ENCODE results near the gene PSTPIP2.
A peak's percentile ranks its signal among the peaks of the same experiment; 100 is the strongest.
"Not testable (repeated sequence)": the region's sequence is repeated elsewhere in the genome, so short reads cannot be mapped to it uniquely, and the experiment has no call there.

PSTPIP2 gene

GRCh38 chr18:45997700-45998151 is 74.3 kb downstream of the PSTPIP2 start:
- peaks cover 25% of the 10 kb centered on the region for H3K4me1 ChIP-seq (ENCODE audit: insufficient read depth, low read length, poor library complexity, severe bottlenecking)
- H2AFZ ChIP-seq (ENCODE audit: low read length): no peak overlapping the region
- no peaks in the 10 kb centered on the region for H3K9me2 ChIP-seq (replicated peaks; ENCODE audit: low read depth, low read length)
- H3K9me3 ChIP-seq (ENCODE audit: insufficient read depth, low read depth, low read length): peaks cover 4% of the 10 kb centered on the region; the same call in 1 of the 2 replicates
- peak overlapping the region; percentile 10 for H3K4me2 ChIP-seq (ENCODE audit: low read depth, low read length, poor library complexity, severe bottlenecking)
- no peaks in the 10 kb centered on the region for H3K79me2 ChIP-seq (ENCODE audit: insufficient read depth, low read length)
- H3K4me3 ChIP-seq (ENCODE audit: low read length, poor library complexity, severe bottlenecking): no peak overlapping the region
- TF ChIP-seq EZH2phosphoT487 (IDR thresholded peaks at IDR 0.05; ENCODE audit: borderline replicate concordance): no peak
- TF ChIP-seq CTCF (conservative IDR thresholded peaks at IDR 0.05; ENCODE audit: low read length): no peak
- no peak overlapping the region for H3K9ac ChIP-seq (ENCODE audit: low read depth, low read length, poor library complexity, severe bottlenecking)
- no peaks in the 10 kb centered on the region for H4K20me1 ChIP-seq (ENCODE audit: insufficient read depth, low read length, poor library complexity, severe bottlenecking)
- H3K36me3 ChIP-seq (ENCODE audit: insufficient read depth, low read length): no peaks in the 10 kb centered on the region
- H3F3A ChIP-seq (ENCODE audit: low read depth): no peaks in the 10 kb centered on the region
- H3K27me3 ChIP-seq (ENCODE audit: insufficient read depth, low read length, poor library complexity, severe bottlenecking): no peaks in the 10 kb centered on the region

DNA sequence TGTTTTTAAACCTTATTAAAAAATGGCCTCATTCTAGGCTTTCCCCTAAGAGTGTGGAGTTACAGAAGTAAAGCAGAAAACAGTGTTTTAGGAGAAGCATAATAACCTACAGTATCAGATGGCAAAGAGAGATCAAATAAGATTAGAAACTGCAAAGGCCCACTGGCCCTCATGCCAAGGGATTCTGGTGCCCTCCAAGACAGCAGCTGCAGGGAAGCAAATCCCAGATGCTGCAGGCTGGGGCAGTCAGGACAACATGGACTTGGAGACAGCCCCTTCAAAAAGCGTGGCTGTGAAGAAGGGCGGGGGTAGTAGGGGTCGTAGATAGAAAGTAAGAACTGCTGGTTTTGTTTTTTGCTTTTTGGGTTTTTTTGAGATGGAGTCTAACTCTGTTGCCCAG is 76.6 kb downstream of the PSTPIP2 start:
- Histone ChIP-seq H3K9me3 (ENCODE audit: insufficient read depth, low read depth, low read length) (no peaks in the 10 kb centered on the region), H3K36me3 (ENCODE audit: insufficient read depth, low read length) (no peaks in the 10 kb centered on the region), H3K79me2 (ENCODE audit: insufficient read depth, low read length) (no peaks in the 10 kb centered on the region), H2AFZ (ENCODE audit: low read length) (no peak overlapping the region), H3F3A (ENCODE audit: low read depth) (no peaks in the 10 kb centered on the region), H3K27me3 (ENCODE audit: insufficient read depth, low read length, poor library complexity, severe bottlenecking) (no peaks in the 10 kb centered on the region), H3K4me2 (ENCODE audit: low read depth, low read length, poor library complexity, severe bottlenecking) (no peak overlapping the region), H4K20me1 (ENCODE audit: insufficient read depth, low read length, poor library complexity, severe bottlenecking) (no peaks in the 10 kb centered on the region), H3K9me2 (replicated peaks; ENCODE audit: low read depth, low read length) (no peaks in the 10 kb centered on the region), H3K4me1 (ENCODE audit: insufficient read depth, low read length, poor library complexity, severe bottlenecking) (peaks cover 17% of the 10 kb centered on the region), H3K4me3 (ENCODE audit: low read length, poor library complexity, severe bottlenecking) (no peak overlapping the region), H3K9ac (ENCODE audit: low read depth, low read length, poor library complexity, severe bottlenecking) (no peak overlapping the region)
- TF ChIP-seq CTCF (conservative IDR thresholded peaks at IDR 0.05; ENCODE audit: low read length): no peak
- TF ChIP-seq EZH2phosphoT487 (IDR thresholded peaks at IDR 0.05; ENCODE audit: borderline replicate concordance): no peak

DNA sequence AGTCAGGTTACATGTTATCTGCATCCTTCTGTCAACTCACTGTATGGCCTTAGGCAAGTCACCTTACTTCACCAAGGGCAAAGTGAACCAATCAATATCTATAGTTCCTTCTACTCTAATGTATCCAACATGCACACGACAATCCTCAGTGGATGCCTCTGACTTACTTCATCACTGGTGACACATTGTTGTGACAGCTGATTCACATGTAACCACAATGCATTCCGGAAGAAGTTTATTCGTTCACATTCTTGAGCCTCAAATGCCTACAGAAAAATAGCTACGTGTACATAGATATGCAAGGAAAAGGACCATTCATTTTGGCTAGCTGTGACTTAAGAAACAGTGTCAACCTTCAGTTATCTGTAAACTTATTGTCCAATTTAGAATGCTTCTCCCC is 78.6 kb downstream of the PSTPIP2 start:
- TF ChIP-seq EZH2phosphoT487 (IDR thresholded peaks at IDR 0.05; ENCODE audit: borderline replicate concordance) (no peak), CTCF (conservative IDR thresholded peaks at IDR 0.05; ENCODE audit: low read length) (no peak)
- Histone ChIP-seq H3K9ac (ENCODE audit: low read depth, low read length, poor library complexity, severe bottlenecking) (no peak overlapping the region), H3K4me3 (ENCODE audit: low read length, poor library complexity, severe bottlenecking) (no peak overlapping the region)

GRCh38 chr18:45992527-45992926 is 79.5 kb downstream of the PSTPIP2 start:
- not testable (repeated sequence) for H3K79me2 ChIP-seq (ENCODE audit: insufficient read depth, low read length); H3F3A ChIP-seq (ENCODE audit: low read depth); H3K4me1 ChIP-seq (ENCODE audit: insufficient read depth, low read length, poor library complexity, severe bottlenecking); H3K4me3 ChIP-seq (ENCODE audit: low read length, poor library complexity, severe bottlenecking); H4K20me1 ChIP-seq (ENCODE audit: insufficient read depth, low read length, poor library complexity, severe bottlenecking); H2AFZ ChIP-seq (ENCODE audit: low read length); H3K4me2 ChIP-seq (ENCODE audit: low read depth, low read length, poor library complexity, severe bottlenecking); H3K27me3 ChIP-seq (ENCODE audit: insufficient read depth, low read length, poor library complexity, severe bottlenecking); H3K9me2 ChIP-seq (replicated peaks; ENCODE audit: low read depth, low read length); H3K9ac ChIP-seq (ENCODE audit: low read depth, low read length, poor library complexity, severe bottlenecking); H3K9me3 ChIP-seq (ENCODE audit: insufficient read depth, low read depth, low read length); H3K36me3 ChIP-seq (ENCODE audit: insufficient read depth, low read length)

More for the DNA sequence above, 78.6 kb downstream of the PSTPIP2 start:
- no peak overlapping the region for H3K4me2 ChIP-seq (ENCODE audit: low read depth, low read length, poor library complexity, severe bottlenecking)
- H3K36me3 ChIP-seq (ENCODE audit: insufficient read depth, low read length): no peaks in the 10 kb centered on the region
- no peaks in the 10 kb centered on the region for H3K9me2 ChIP-seq (replicated peaks; ENCODE audit: low read depth, low read length)
- no peaks in the 10 kb centered on the region for H3F3A ChIP-seq (ENCODE audit: low read depth)
- no peaks in the 10 kb centered on the region for H3K79me2 ChIP-seq (ENCODE audit: insufficient read depth, low read length)
- H3K9me3 ChIP-seq (ENCODE audit: insufficient read depth, low read depth, low read length): no peaks in the 10 kb centered on the region
- no peaks in the 10 kb centered on the region for H4K20me1 ChIP-seq (ENCODE audit: insufficient read depth, low read length, poor library complexity, severe bottlenecking)
- H3K4me1 ChIP-seq (ENCODE audit: insufficient read depth, low read length, poor library complexity, severe bottlenecking): peaks cover 8% of the 10 kb centered on the region
- no peaks in the 10 kb centered on the region for H3K27me3 ChIP-seq (ENCODE audit: insufficient read depth, low read length, poor library complexity, severe bottlenecking)
- no peak overlapping the region for H2AFZ ChIP-seq (ENCODE audit: low read length)
